ENCODE data around the gene JAG1.

The JAG1 gene

GRCh38 chr20:10649080-10649796 is 24.6 kb downstream of the JAG1 start:
- ATAC-seq = no peak
- TF ChIP-seq ZFP3 (CRISPR knock-in tag; IDR thresholded peaks at IDR 0.05) (no peak), PPARA (CRISPR knock-in tag; IDR thresholded peaks at IDR 0.05; ENCODE audit: borderline replicate concordance) (no peak), CREB5 (CRISPR knock-in tag; IDR thresholded peaks at IDR 0.05; ENCODE audit: low read depth) (no peak), TOX (CRISPR knock-in tag; IDR thresholded peaks at IDR 0.05; ENCODE audit: borderline replicate concordance) (no peak), ZNF8 (CRISPR knock-in tag; IDR thresholded peaks at IDR 0.05) (no peak), RARB (CRISPR knock-in tag; IDR thresholded peaks at IDR 0.05) (no peak), ZNF565 (CRISPR knock-in tag; conservative IDR thresholded peaks at IDR 0.05; ENCODE audit: low read depth) (no peak), SNAI2 (CRISPR knock-in tag; IDR thresholded peaks at IDR 0.05) (no peak), ZNF70 (CRISPR knock-in tag; IDR thresholded peaks at IDR 0.05) (no peak), TSHZ2 (CRISPR knock-in tag; IDR thresholded peaks at IDR 0.05) (no peak), ISL1 (CRISPR knock-in tag; IDR thresholded peaks at IDR 0.05) (no peak), ARNTL (CRISPR knock-in tag; IDR thresholded peaks at IDR 0.05; ENCODE audit: borderline replicate concordance, low read depth) (no peak), ESRRG (CRISPR knock-in tag; IDR thresholded peaks at IDR 0.05) (no peak), TCF4 (CRISPR knock-in tag; IDR thresholded peaks at IDR 0.05; ENCODE audit: borderline replicate concordance) (no peak), OSR1 (CRISPR knock-in tag; IDR thresholded peaks at IDR 0.05) (no peak), GLIS3 (CRISPR knock-in tag; IDR thresholded peaks at IDR 0.05) (no peak), PATZ1 (CRISPR knock-in tag; IDR thresholded peaks at IDR 0.05; ENCODE audit: borderline replicate concordance) (no peak), BACH2 (CRISPR knock-in tag; IDR thresholded peaks at IDR 0.05; ENCODE audit: borderline replicate concordance) (no peak), POU6F1 (CRISPR knock-in tag; IDR thresholded peaks at IDR 0.05; ENCODE audit: borderline replicate concordance, low read depth) (no peak)
- TF ChIP-seq, protein P1, sequence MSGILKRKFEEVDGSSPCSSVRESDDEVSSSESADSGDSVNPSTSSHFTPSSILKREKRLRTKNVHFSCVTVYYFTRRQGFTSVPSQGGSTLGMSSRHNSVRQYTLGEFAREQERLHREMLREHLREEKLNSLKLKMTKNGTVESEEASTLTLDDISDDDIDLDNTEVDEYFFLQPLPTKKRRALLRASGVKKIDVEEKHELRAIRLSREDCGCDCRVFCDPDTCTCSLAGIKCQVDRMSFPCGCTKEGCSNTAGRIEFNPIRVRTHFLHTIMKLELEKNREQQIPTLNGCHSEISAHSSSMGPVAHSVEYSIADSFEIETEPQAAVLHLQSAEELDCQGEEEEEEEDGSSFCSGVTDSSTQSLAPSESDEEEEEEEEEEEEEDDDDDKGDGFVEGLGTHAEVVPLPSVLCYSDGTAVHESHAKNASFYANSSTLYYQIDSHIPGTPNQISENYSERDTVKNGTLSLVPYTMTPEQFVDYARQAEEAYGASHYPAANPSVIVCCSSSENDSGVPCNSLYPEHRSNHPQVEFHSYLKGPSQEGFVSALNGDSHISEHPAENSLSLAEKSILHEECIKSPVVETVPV (CRISPR knock-in tag; IDR thresholded peaks at IDR 0.05) = no peak

GRCh38 chr20:10648651-10649050 is 25.1 kb downstream of the JAG1 start:
- ATAC-seq = peak; percentile 27; the same call in 1 of the 3 replicates

More at GRCh38 chr20:10648651-10649050, 25.1 kb downstream of the JAG1 start:
- TF ChIP-seq SNAI2 (CRISPR knock-in tag; IDR thresholded peaks at IDR 0.05) (no peak), ZNF70 (CRISPR knock-in tag; IDR thresholded peaks at IDR 0.05) (no peak), PATZ1 (CRISPR knock-in tag; IDR thresholded peaks at IDR 0.05; ENCODE audit: borderline replicate concordance) (no peak), TOX (CRISPR knock-in tag; IDR thresholded peaks at IDR 0.05; ENCODE audit: borderline replicate concordance) (no peak), CREB5 (CRISPR knock-in tag; IDR thresholded peaks at IDR 0.05; ENCODE audit: low read depth) (no peak), ESRRG (CRISPR knock-in tag; IDR thresholded peaks at IDR 0.05) (no peak), ARNTL (CRISPR knock-in tag; IDR thresholded peaks at IDR 0.05; ENCODE audit: borderline replicate concordance, low read depth) (no peak)
